Fibroblast of villous mesenchyme (primary cell): ENCODE measurements around the gene PACS2. TPM values are rescaled to one million over a fixed set of nuclear protein-coding genes. Genes with fewer than 3 reads are reported as not detected.
A peak's percentile ranks its signal among the peaks of the same experiment; 100 is the strongest.

Source experiments
- DNase-seq: peaks from one replicate; pipeline ENCODE4 v3.0.0-alpha.2; 2010; ENCODE audit warnings: low read depth
- H3K4me3 ChIP-seq: 2 replicates; pipeline ENCODE4 v1.5.1; 2011; ENCODE audit warnings: low read depth, mild to moderate bottlenecking, low read length
- total RNA-seq: library from RNA; depleted of rRNA; stranded (reverse); fragments of >200 nt; gene quantifications from 2 replicates; pipeline ENCODE4 v1.2.3, GENCODE V29; 2012
- TF ChIP-seq, protein P1 (sequence below): IDR thresholded peaks from 2 replicates; pipeline ENCODE4 v1.5.1; 2012; ENCODE audit warnings: low read depth, mild to moderate bottlenecking, low read length; ENCODE audit not compliant: insufficient read depth

Gene PACS2
- total RNA-seq = 35.0 and 50.3 TPM in 2 replicates

DNA sequence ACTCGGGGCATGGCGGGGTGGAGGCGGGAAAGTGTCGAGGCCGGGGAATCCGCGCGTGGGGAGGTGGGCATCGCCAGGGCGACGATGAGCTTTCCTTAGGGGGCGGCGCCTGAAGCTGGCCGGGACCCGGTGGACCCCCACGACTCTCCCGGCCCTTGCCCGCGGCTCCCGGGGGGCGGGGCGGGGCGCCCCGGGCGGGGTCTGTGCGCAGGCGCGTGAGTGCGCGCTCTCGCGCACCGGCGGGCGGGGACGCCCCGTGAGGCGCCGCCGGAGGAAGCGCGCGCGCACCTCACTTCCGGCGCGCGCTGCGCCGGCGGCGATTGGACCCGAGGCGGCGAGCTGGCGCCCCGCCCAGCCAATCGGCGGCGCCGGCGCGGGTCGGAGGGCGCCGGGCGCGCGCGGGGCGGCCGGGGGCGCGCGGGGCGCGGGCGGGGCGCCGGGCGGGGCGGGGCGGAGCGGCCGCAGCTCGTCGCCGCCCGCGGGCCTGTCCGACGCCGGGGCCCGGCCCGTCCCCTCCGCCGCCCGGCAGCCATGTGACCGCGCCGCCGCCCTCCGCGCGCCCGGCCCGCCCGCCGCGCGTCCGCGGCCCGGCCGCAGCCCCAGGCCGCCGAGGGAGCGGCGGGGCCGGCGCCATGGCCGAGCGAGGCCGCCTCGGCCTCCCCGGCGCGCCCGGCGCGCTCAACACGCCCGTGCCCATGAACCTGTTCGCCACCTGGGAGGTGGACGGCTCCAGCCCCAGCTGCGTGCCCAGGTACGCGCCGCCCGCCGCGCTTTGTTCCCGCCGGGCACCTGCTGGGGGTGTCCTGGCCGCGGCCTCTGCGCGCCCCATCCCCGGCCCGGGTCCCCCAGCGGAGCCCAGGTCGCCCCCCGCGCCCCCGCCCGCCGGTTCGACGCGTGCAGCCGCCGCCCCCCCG is at the start of gene PACS2:
Gene PACS2 (plus strand): TSS at position 462 of the 914 bp plus-strand sequence. CDS start 171 bp downstream, at position 633.
- DNase-seq = peak; percentile 82
- peak within 1 kb of the TSS; percentile 70 for H3K4me3 ChIP-seq
- TF ChIP-seq, protein P1, sequence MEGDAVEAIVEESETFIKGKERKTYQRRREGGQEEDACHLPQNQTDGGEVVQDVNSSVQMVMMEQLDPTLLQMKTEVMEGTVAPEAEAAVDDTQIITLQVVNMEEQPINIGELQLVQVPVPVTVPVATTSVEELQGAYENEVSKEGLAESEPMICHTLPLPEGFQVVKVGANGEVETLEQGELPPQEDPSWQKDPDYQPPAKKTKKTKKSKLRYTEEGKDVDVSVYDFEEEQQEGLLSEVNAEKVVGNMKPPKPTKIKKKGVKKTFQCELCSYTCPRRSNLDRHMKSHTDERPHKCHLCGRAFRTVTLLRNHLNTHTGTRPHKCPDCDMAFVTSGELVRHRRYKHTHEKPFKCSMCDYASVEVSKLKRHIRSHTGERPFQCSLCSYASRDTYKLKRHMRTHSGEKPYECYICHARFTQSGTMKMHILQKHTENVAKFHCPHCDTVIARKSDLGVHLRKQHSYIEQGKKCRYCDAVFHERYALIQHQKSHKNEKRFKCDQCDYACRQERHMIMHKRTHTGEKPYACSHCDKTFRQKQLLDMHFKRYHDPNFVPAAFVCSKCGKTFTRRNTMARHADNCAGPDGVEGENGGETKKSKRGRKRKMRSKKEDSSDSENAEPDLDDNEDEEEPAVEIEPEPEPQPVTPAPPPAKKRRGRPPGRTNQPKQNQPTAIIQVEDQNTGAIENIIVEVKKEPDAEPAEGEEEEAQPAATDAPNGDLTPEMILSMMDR = no peak

DNA sequence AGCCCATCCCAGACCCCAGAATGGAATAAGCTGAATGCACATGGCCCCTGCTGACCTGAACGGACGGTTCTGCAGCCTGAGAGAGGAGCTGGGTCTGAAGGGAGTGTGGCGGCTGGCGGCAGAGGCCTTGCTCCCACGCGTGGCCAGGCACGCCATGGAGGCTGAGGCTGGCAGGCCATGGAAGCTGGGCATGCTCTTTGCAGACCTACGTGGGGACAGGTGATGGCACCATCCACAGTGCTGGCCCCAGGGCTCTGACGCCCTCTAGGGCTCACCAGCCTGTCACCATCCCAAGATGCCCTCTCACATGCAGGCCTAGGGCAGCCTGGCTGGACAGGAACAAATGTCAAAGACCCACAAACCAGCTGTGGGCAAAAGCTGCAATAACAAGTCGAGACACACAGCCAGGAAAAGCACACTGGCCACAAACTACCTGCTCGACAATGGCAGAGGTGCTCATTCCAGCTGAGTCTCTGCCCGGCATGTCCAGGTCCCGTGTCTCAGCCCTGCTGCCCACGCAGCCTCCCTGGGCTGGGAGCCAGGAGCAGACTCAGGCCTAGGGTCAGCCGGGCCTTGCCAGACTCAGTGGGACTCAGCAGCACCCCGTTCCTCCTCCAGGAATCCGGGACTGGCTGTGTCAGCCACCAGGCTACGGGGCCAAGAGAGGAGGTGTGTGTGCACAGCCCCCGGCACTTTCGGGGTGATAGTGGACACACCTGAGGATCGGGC is 46.6 kb upstream of the PACS2 start:
- TF ChIP-seq, protein P1 = no peak
- H3K4me3 ChIP-seq = no peak overlapping the region
- no peak for DNase-seq

DNA sequence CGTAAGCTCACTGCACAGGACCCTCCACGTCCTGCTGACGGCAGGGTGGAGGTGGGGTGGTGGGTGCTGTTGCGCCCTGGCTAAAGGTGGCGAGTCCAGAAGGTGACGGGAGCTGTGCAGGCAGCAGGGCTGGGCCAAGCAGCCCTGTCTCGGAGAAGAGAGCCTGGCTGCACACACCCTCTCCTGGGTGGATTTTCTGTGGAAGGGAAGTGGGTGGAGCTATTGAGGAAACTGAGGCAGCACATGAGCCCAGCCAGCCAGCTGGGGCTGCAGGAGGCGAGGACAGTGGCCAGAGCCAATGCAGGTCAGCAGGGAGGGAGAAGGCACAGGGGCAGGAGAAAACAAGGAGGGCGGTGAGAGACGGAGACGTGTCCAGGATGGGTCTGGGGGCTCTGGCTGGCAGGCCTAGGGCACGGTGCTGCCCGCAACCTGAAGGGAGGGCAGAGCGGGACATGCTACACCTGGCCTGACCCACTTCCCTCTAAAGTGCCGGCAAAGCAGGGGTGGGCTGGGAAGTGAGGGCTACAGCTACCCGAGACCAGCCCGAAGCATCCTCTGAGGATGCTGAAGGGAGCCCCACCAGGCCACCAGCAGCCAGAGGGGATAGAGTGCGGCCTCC is 45.7 kb upstream of the PACS2 start:
- no peak overlapping the region for H3K4me3 ChIP-seq
- TF ChIP-seq, protein P1 = no peak
- DNase-seq = no peak

DNA sequence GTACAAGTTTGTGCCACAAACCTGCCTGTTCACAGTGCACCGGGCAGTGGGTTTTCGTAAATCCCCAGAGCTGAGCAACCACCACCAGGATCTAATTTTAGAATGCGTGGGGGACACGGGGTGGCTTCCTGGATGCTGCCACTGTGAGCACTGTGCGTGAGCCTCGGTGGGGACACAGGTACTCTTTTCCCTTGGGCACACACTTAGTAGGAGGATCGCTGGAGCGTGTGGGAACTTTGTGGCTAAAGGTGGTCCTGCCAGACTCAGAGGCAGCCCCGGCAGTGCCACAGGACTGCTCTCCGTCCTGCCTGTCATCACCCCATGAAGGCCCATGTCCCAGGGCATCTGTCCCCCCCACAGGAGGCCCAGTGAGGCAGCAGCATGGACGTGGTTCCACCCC is 45.1 kb upstream of the PACS2 start:
- TF ChIP-seq, protein P1 = no peak
- H3K4me3 ChIP-seq = no peak overlapping the region
- DNase-seq = no peak

GRCh38 chr14:105271224-105271890 is 43.2 kb upstream of the PACS2 start:
- no peak overlapping the region for H3K4me3 ChIP-seq
- TF ChIP-seq, protein P1 = no peak
- DNase-seq = no peak

- H3K4me3 ChIP-seq = no peak overlapping the region
- no peak for DNase-seq
These were observed 41.9 kb upstream of the PACS2 start for GRCh38 chr14:105272623-105273022.

More at GRCh38 chr14:105272623-105273022, 41.9 kb upstream of the PACS2 start:
- TF ChIP-seq, protein P1 = no peak
